NK-92 (cell line): ENCODE data around the gene LIPA.
"Not testable (repeated sequence)": the region's sequence is repeated elsewhere in the genome, so short reads cannot be mapped to it uniquely, and the experiment has no call there.

Source experiments
- DNase-seq: peaks from one replicate; lab custom pipeline; 2025; ENCODE audit not compliant: unreplicated experiment; lab: John Stamatoyannopoulos, UW

Gene LIPA

GRCh38 chr10:89251409-89252224, at the start of gene LIPA:
LIPA (minus strand) TSS chr10:89251775; CDS start chr10:89247648, 4,127 bp downstream.
- DNase-seq = peak; percentile 81

DNA sequence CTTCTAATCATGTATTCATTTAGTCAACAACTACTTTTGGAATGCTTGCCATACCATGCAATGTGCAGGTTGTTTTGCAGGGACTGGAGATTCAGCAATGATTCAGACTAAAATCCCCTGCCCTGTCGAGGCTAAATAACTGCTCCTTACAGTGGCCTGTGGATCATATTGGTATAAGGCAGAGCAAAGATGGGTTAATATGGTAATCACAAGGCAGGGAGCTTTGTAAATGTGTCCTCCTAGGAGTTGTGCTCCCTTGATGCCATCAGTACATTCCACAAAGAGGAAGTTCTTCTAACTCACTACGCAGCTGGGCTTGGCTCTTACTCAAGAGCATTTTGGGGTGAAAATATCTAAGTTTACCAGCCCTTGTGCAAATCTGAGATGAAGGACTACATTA, 49.7 kb upstream of the LIPA start:
- no peak for DNase-seq

- DNase-seq = no peak
Observed at GRCh38 chr10:89299031-89299430, 47.5 kb upstream of the LIPA start.

DNA sequence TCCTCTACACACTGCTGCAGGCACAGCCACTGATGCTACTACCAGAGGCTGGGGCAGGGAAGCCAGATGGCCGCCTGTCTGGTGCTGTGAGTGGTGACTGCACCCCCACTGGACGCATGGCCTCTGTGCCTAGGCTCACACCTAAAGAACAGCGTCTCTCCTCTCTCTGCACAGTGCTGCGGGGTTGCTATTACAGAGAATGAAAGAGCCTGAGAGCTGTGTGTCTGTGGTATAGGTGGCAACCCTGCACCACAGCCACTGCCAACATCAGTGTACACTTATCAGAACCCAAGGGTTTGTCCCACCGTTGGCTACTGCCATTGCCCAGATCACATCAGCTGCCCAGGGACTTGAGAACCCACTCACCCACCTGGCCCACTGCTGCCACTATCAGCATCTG, 46.2 kb upstream of the LIPA start:
- DNase-seq = no peak

DNA sequence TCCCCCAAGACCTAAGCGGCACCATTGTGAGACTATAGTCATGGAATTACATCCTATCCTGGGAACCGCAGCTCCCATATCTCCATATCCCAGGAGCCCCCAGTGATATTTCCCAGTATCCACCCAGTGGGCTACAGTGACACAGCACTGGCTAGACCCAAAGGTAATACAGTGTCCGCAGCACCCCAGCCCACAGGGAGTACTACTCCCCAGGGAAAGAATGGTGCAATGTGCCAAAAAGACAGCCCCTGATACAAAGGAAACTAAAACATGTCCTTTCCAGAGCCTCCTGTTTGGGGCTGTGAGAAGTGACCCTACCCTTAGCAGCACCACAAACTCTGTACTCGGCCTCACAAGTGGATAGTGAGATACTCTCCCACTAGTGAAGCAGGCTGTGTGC, 45.8 kb upstream of the LIPA start:
- no peak for DNase-seq

DNA sequence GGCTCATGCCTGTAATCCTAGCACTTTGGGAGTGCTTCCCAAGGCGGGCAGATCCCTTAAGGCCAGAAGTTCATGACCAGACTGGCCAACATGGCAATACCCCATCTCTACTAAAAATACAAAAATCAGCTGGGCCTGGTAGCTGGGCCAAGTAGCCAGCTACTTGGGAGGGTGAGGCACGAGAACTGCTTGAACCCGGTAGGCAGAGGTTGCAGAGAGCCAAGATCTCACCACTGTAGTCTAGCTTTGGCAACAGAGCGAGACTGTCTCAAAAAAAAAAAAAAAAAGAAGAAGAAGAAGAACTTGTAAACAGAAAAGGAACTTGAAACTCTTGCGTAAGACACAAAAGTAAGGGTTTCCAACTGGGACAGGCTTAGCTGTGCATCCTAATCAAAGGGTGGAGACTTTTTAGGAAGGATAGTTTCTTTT, 44.7 kb upstream of the LIPA start:
- no peak for DNase-seq

DNA sequence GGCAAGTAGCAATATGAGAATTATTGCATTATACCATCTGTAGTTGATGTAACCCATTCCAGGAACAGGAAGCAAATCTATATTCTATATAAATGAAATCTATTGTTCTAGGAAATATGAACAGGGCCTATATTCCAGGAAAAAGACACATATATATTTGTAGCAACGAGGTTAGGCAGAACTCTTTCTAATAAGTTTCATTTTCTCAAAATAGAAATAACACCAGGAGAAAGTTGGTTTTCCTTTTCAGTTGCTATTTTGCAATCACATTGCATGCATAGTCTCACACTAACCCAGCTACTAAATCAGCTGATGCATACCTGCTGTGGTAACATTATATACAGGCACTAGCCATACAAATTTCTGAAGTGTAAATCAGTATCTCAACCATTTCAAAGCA, 44.0 kb upstream of the LIPA start:
- no peak for DNase-seq

DNA sequence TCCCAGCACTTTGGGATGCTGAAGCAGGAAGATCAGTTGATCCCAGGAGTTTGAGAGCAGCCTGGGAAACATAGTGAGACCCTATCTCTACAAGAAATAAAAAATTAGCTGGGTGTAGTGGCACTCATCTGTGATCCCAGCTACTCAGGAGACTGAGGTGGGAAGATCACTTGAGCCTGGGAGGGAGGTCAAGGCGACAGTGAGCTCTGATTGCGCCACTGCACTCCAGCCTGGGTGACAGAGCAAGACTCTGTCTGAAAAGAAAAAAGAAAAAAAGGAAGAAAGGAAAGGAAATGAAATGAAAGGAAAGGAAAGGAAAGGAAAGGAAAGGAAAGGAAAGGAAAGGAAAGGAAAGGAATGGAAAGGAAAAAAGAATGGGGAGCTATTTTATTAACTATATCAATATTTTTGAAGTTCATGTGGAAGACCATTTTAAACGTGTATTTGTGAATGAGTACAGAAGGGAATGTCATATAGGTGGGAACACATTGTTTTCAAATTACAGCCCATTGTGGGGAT, 43.2 kb upstream of the LIPA start:
- no peak for DNase-seq

- DNase-seq = not testable (repeated sequence)
Observed at GRCh38 chr10:89285303-89285702, 33.7 kb upstream of the LIPA start.

DNA sequence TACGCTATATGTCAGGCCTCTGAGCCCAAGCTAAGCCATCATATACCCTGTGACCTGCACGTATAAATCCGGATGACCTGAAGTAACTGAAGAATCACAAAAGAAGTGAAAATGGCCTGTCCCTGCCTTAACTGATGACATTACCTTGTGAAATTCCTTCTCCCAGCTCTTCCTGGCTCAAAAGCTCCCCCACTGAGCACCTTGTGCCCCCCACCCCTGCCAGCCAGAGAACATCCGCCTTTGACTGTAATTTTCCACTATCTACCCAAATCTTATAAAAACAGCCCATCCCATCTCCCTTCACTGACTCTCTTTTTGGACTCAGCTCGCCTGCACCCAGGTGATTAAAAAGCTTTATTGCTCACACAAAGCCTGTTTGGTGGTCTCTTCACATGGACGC, 33.1 kb upstream of the LIPA start:
- DNase-seq = not testable (repeated sequence)

DNA sequence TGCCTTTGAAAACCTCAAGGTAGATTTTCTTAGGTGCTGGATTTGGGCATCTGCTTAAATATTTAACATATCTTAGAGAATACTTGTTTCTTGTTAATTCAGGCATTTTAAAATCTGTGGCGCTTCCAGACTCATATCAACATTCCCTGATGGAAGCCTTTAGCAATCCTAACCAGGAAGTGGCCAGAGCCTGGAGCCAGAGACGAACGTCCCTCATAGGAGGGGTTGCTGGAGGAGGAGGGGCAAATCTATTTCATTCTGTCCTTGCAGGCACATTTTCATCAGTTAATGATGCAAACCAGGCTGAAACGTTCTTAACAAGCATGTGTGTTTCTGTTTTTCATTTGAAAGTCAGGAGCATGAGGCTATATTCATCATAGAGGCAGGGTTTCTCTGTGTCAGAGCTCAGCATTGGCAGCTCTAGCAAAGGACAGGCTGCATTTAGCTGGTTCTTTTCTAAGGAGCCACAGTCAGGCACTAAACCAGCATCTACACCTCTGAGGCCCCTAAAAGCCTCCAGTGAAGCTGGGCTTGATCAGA, 32.4 kb upstream of the LIPA start:
- no peak for DNase-seq

DNA sequence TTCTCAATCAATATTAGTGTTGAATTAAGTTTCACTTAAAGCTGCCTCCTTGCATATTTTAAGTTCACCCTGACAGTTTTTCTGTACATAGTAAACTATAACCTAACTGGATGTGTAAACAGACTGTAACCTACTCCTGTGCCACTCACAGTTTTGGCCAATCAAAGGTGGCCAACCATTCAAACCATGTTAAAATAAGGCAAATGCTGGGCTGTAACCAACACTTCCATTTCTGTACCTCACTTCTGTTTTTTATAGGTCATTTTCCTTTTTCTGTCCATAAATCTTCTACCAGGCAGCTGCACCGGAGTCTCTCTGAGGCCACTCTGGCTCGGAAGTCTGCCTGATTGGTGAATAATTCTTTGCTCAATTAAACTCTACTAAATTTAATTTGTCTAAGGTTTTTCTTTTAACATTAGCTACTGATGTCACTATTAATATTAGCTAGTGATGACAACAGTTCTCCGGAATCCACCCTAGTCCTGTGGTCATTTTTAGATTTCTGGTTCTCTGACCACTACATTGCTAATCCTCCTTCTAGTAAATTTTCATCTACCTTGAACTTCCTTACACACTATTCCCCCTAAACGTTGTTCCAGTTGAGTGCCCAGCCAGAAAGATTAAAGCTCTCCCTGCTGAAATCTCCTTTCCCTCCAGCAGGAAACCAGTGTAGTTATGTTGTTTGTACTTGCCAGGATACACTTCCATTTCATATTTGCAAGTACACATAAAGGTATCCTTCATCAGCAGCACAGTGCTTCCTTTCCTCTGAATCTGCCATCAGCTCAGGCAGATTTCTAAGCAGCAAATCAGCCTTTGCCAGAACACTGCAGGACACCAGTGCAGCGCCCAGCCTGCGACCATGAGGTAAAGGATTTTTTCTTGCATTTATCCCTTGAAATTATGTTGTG, 31.7 kb upstream of the LIPA start:
- no peak for DNase-seq

DNA sequence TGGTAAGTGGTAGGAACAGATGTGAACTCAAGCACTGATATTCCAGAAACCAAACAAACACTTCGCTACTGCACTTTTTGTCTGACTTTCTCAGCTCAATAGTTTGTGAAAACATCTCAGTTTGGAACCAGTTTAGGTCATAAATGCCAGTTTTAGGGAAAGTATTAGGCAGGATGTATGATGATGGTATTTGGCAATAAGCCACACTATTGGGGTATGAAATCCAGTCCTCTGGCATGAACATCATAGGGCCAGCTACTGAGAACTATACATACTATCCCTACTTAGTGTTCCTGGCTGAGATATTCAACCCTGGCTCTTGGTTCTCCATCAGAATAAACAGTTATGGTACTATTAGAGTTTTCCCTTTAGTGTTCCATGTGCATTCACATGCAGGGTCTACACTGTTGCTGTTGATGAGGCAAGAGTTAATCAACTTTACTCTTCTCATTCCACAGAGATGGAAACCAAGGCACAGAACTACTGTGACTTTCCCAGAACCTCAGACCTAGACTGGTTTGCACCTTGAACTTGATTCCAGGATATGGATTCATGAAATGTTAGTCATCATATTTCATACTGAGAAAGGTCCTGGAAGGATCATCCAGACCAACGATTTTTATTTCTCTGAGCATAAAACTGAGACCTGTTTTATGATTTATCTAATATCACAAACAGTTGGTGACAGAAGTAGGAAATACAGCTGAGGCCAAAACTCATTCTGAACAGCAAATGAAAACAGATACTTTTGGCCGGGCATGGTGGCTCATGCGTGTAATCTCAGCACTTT, 30.2 kb upstream of the LIPA start:
- no peak for DNase-seq

- no peak for DNase-seq
Observed at GRCh38 chr10:89280508-89280907, 28.9 kb upstream of the LIPA start.

- no peak for DNase-seq
Observed at GRCh38 chr10:89279421-89279869, 27.9 kb upstream of the LIPA start.

GRCh38 chr10:89278900-89279392, 27.4 kb upstream of the LIPA start:
- no peak for DNase-seq

- DNase-seq = no peak
Observed at GRCh38 chr10:89278034-89278535, 26.5 kb upstream of the LIPA start.

DNA sequence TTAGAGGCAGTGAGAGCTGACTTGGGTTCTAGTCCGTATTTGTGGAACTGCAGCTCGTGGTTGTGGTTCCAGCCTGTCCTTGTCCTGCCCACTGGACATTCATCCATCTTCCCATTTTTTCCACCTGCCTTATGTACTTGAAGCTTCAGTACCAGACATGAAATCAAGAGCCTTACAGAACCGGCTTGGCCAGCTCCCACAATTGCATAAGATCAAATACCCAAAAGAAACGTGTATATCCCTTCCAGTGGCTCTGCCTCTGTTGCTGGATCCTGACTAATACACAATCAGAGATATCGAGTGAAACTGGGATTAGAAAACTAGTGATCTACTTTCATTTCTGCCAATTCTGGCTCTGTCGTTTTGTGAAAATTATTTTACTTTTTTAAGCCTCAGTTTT, 23.8 kb upstream of the LIPA start:
- DNase-seq = no peak

DNA sequence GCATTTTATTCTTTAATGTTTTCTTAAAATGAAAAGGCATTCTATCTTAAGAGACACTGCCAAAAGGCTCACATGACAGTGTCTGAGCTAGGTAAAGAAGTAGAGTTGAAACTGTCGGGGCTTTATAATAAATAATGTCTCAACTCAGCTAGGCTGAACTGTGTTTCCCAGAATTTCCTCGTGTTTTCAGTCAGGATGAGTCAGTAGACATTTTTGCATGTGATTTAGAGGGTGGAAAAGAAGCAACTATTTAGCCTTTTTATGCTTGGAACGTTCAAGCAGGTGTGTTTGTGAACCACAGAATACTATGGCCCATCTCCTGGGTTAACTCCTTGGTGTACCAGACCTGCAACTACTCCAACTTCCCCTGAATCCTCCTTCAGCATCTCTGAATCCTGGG, 23.4 kb upstream of the LIPA start:
- no peak for DNase-seq

DNA sequence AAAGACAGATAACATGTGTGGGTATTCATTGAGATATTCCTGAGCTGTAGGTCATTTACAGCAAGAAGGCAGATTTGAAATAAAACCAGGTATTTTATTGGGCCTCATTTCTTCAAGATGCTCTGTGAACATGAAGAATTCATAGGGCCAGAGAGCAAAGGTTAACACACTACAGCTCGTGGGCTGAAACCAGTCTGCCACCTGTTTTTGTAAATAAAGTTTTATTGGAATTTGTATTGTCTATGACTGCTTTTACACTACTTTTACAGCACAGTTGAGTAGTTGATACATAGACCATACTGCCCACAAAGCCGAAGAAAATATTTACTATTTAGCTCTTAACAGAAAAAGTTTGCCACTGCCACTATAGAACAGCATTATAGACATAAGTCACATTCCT, 22.1 kb upstream of the LIPA start:
- DNase-seq = no peak
